LNCaP clone FGC (cell line): ENCODE measurements around the gene TAGAP.
"Not testable (repeated sequence)": the region's sequence is repeated elsewhere in the genome, so short reads cannot be mapped to it uniquely, and the experiment has no call there.

Experiments
- DNase-seq: peaks from one replicate; pipeline ENCODE4 v3.0.0-alpha.2; 2011; ENCODE audit warnings: low read depth
- H3K4me3 ChIP-seq: 2 replicates; pipeline ENCODE4 v1.5.1; 2011; ENCODE audit warnings: mild to moderate bottlenecking, low read depth, low read length, control low read depth
- TF ChIP-seq, protein P1 (sequence below): IDR thresholded peaks from 2 replicates; pipeline ENCODE4 v1.5.1; 2012; ENCODE audit warnings: mild to moderate bottlenecking; ENCODE audit not compliant: control insufficient read depth, insufficient read depth; ENCODE audit errors: extremely low read depth

TAGAP gene

DNA sequence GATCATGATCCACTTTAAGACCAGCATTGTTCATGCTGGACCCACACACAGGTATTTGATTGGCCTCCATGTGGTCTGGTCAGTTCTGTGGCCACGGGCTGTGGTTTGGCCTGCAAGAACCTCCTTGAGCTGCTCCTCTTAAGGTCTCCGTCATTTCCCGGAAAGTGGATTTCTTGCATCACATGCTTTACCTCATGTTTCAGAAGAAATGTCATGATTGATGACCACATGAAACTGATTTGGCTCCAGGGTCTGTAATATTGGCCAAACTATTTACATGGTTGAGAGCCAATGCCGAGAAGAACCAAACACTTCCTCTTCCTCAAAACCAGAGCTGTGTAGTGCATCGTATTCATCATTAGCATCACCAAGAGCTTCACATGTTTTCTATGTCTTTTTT, 31.6 kb downstream of the TAGAP start:
- no peak overlapping the region for H3K4me3 ChIP-seq
- TF ChIP-seq, protein P1, sequence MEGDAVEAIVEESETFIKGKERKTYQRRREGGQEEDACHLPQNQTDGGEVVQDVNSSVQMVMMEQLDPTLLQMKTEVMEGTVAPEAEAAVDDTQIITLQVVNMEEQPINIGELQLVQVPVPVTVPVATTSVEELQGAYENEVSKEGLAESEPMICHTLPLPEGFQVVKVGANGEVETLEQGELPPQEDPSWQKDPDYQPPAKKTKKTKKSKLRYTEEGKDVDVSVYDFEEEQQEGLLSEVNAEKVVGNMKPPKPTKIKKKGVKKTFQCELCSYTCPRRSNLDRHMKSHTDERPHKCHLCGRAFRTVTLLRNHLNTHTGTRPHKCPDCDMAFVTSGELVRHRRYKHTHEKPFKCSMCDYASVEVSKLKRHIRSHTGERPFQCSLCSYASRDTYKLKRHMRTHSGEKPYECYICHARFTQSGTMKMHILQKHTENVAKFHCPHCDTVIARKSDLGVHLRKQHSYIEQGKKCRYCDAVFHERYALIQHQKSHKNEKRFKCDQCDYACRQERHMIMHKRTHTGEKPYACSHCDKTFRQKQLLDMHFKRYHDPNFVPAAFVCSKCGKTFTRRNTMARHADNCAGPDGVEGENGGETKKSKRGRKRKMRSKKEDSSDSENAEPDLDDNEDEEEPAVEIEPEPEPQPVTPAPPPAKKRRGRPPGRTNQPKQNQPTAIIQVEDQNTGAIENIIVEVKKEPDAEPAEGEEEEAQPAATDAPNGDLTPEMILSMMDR = no peak
- DNase-seq = no peak

DNA sequence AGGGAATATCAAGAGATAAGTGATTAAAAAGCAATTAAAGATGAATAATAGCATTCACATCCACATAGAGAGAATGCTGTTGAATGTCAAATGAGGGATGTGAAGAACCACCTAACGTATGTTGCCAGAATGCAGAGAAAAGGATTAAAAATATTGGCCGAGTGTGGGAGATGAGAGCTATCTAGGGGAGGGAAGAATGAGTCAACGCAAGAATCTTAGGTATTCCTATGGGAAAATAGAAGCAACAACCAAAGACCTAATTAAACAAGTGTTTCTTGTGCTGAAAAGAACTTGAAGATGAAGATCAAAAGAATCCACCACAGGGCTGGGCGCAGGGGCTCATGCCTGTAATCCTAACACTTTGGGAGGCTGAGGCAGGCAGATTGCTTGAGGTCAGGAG, 32.6 kb downstream of the TAGAP start:
- TF ChIP-seq, protein P1 = no peak
- H3K4me3 ChIP-seq = no peak overlapping the region
- DNase-seq = no peak

DNA sequence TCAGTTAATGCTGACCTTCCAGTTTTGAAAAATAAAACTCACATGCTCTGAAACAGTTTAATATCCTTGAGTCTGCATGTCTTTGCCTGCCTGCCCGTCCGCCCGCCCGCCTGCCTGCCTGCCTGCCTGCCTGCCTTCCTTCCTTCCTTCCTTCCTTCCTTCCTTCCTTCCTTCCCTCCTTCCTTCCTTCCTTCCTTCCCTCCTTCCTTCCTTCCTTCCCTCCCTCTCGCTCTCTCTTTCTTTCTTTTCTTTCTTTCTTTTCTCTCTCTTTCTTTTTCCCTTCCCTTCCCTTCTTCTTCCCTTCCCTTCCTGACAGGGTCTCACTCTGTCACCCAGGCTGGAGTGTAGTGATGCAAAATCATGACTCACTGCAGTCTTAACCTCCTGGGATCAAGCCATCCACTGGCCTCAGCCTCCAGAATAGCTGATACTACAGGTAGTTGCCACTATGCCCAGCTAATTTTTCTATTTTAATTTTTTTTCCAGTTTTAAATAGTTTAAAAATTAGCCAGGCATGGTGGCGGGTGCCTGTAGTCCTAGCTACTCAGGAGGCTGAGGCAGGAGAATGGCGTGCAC, 34.7 kb downstream of the TAGAP start:
- not testable (repeated sequence) for DNase-seq, H3K4me3 ChIP-seq

DNA sequence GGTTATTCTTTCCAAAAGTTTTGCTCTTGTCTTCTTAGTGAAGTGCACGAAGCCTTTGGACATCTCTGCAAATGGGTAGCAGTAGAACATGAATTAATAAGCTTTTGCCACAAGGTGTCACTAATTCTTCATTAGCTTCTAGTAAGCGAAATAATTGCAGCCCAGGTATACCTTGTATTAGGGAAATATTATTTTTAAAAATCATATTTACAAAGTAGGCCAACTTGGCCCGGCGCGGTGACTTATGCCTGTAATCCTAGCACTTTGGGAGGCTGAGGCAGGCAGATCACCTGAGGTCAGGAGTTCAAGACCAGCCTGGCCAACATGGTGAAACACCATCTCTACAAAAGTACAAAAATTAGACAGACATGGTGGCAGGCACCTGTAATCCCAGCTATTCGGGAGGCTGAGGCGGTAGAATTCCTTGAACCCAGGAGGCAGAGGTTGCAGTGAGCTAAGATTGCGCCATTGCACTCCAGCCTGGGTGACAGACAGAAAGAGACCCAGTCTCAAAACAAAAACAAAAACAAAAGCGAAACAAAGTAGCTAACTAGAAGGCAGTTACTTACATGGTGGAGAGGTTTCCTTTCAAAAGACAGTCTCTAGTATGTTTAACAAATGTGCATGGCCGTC, 36.0 kb downstream of the TAGAP start:
- no peak overlapping the region for H3K4me3 ChIP-seq
- TF ChIP-seq, protein P1 = peak; percentile 50
- peak; percentile 2 for DNase-seq

DNA sequence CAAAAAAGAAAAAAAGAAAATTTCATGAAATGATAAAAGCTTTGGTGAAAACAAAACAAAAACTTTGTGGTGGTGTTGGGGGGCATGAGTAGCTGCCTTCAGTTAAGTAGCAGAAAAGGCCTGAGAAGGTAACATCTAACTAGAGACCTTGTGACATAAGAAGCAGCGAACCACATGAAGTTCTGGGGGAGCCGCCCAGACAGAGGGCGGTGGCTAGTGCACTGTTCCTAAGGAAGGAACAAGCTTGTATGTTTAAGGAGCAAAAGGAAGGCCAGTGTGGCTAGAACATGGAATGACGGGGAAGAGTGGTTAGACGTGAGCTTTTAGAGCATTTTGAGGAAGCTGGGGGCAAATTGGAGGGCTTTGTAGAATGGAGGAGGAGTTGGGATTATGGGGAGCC, 37.3 kb downstream of the TAGAP start:
- no peak for DNase-seq
- TF ChIP-seq, protein P1 = no peak
- no peak overlapping the region for H3K4me3 ChIP-seq

DNA sequence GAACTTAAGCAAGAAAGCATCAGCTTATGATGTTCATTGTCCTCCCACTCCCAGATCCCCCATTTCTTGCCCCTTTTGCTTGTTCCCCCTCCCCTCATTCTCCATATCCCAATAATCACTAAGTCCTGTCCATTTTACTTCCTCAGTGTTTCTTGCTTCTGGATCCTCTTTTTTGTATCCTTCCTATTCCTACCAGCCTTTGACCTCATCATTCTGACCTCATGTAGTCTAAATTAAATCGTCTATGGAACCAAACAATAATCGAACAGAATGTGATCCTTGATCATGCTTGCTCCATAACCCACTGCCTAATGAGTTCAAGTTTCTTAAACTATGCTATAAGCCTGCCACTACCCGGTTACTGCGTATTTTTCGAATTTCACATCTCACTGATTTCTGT, 39.4 kb downstream of the TAGAP start:
- no peak for DNase-seq
- TF ChIP-seq, protein P1 = no peak

DNA sequence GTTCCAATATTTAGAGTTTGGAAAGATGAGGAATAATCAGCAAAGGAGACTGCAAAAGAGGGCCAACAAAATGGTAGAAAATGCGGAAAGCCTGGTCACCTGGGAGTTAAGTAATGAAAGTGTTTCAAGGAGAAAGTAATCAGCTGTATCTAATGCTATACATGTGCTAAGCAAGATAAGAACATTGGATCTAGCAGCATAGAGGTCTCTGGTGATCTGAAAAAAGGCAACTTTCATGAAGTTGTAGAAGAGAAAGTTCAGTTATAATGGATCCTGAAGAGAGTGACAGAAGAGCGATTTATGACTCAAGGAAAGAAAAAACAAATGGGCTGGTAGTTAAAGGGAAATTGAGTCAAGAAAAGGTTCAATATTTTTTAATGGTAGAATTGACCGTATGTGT, 40.2 kb downstream of the TAGAP start:
- TF ChIP-seq, protein P1 = no peak
- no peak for DNase-seq
- H3K4me3 ChIP-seq = no peak overlapping the region

More for the DNA sequence above, 39.4 kb downstream of the TAGAP start:
- H3K4me3 ChIP-seq = no peak overlapping the region
